GM21423 (cell line): ENCODE data around the gene VPREB3.

Experiments
- ATAC-seq: cut with Tn5 transposase; IDR thresholded peaks from one replicate; pipeline ENCODE4 v1.9.1; 2021; ENCODE audit warnings: mild to moderate bottlenecking, moderate library complexity; ENCODE audit not compliant: unreplicated experiment

VPREB3 gene

DNA sequence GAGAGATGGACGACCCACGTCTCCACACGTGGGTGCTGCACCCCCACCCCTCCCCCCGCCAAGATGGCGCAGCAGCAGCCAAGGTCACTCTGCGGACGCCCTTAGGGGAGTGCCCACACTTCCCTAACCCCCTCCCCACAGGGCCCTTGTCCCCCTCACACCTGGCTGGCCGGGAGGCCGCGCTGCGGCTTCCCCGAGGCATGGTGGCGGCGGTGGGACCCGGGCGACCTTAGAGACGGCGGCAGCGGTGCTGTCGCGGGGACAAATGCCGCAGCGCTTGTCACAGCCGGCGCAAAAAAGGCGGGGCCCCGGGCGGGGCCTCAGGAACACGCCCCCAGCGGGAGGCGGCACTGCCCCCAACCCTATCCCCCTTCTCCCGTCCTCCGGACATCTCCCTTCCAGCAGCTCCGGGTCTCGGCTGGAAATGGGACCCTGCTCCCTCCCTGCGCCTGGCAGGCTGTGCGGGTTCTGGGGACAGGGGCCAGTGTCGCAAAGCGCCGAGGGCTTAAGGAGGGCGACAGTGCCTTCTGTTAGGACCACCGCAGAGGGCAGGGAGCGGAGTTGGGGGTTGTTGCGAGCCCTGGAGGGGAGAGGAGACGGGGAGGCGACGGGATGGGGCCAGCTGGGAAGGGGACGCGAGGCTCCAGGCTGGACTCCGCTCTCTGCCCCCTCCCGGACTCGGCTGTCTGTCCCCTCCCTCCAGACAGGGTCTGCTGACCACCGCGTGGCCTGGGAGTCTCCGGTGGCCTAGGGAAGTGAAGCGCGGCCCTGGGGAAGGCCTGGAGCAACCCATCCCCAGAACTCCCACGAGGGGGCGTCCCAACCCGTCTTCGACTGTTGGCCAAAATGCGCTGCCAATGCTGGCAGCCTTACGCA, 13.7 kb upstream of the VPREB3 start, which contains the start of gene CHCHD10:
Gene CHCHD10 (minus strand): TSS at position 300 of the 876 bp plus-strand sequence. CDS start 98 bp downstream, at position 202.
- peak; percentile 39 for ATAC-seq

DNA sequence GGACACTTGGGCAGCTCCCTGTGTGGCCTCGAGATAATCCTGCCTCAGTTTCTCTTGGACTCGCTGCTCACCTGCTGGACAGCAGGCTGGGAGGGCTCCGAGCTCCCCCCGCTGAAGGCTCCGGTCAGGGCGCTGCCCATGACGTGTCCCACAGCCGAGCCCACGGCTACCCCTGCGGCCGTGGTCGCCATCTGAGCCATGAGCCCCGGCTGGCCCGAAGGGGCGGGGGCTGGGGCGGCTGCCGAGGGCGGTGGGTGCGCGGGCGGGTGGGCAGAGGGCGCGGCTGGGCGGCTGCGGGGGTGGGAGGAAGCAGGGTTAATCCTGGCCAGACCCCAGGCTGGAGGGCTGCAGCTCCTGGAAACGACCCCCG, 13.1 kb upstream of the VPREB3 start:
- no peak for ATAC-seq

DNA sequence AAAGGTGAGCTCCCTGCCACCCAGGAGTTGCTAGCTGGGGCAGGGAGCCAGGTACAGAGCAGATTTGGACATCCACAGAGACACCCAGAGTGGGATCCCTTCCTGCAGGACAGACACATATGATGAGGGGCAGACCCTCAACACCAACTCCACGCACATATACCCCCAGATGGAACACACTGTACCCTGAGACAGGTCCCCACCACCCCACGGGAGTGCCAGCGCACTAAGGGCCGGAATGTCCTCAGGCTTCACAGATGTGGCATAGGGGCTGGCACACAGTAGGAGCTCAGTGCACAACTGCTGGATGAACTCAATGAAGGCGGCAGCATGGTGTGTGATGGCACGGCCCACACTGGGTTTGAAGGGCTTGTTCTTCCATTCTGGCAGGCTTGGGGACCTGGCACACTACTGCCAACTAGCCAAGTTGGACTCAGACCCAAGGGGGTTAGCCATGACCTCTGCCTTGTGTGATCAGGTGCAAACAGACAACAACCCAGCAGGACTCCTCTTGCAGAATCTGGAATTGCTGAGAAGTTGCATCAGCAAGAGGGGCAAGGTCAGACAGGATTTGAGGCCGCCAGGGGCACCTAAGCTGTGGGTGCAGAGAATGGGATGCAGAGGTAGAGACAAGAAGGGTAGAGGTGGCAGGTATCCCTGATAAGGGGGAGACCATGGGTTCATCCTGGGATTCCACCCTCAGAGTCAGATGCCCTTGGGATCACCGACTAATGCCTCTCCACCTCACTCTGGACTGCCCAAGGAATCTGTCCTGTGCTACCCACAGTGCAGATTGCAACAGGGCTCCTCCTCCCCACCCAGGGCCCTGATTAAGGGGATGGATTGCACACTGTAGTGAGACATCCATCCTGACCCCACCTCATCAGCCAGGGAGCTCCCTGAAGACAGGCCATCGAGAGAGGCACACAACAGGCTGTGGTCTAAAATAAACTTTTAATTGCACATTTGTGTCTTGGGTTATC, 11.0 kb upstream of the VPREB3 start:
- no peak for ATAC-seq

DNA sequence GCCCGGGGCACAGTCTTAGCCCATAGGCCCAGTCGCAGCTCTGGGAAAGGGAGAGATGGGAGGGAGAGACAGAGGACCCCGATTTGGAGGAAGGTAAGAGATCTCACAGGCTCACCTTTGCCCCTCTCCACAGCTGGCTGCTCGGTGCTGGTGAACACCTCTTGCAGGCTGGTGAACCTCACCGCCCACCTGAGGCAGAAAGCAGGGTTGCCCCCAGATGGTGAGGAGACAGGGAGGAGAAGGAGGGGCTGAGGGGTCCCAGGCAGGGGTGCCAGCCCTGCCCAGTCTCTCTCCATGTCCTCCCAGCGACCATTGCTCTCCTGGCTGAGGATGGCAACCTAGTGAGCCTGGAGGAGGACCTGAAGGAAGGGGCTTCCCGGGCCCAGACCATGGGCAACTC, 9.7 kb upstream of the VPREB3 start:
- no peak for ATAC-seq

DNA sequence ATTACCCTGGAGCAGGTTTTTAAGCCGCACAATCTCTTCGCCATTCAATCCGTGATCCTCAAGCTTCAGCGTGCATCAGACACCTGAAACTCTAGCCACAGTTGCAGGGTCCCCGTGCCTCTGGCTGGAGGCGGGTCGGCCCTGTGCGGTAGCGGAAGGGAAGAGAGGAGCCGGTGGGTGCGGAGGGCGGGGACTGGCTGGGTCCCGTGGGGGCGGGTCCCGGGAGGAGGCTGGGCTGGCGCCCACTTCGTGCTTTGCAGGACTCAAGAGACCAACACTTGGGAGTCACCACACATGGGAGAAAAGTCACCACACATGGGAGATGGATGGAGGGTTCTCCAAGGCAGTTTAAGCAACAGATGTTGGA, 9.3 kb upstream of the VPREB3 start:
- no peak for ATAC-seq

DNA sequence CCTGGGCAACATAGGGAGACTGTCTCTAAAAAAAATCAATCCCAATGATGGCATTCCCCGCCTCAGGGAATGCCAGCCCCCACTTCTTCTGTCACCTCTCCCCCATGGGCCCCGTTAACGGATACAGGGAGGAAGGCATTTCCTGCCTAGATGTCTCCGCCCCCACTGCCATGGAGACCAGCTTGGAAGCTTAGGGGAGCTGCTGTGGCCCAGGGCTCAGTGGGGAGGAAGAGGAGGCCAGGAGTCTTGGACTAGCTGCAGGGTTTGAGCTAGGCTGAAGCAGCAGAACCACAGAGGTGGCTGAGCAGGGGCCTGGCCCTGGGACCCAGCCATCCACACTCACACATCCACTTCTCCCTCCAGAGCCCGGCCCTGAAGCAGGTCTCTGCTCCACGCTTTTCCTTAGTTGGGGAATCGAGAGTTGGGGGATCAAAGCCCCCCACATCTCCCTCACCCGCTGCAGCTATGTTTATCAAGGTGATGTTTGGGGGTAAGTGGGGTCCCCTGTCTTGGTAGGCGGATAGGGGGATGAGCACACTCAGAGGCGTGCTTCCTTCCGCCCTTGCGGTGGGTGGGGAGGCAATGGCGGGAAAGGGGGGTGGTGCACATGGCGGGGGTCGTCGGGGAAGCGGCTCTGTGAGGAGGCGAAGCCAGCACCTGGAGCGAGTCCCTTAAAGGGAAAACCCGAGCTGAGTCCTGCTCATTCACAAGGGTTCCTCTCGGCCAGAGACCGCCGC, 8.8 kb upstream of the VPREB3 start, which contains the start of gene C22orf15:
Gene C22orf15 (plus strand): TSS at position 149 of the 737 bp plus-strand sequence. CDS start 317 bp downstream, at position 466.
- ATAC-seq: no peak

DNA sequence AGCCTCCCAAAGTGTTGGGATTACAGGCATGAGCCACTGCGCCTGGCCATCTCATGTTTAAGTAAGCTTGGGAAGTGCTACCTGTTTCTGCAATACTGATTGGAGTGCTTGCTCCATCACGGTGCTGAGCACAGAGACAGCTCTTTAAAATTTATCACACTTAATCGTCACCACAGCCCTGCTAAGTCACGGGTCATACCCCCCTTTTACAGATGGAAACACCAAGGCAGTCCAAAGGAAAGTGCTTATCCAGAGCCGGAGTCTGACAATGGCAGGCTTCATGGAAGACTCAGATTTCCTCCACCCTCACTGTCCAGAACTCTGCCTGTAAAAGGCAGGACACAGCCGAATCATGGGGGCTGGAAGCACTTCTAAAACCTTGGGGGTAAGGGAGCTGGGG, 5.8 kb upstream of the VPREB3 start:
- ATAC-seq: no peak

DNA sequence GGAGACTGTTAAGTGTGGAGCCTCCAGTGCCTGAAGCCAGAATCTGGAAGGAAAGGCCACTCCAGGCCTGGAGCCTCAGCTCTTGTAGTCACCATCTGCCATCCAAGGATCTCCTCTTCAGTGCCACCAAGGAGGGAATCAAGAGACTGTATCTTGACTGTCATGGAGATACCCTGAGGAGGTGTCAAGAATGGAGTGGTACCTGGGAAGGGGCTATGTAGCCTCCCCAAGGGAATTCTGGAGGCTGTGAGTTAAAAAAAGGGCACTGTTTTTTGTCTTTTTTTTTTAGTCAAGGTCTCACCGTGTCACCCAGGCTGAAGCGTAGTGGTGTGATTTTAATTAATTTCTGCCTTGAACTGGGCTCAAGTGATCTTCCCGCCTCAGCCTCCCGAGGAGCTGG, 5.3 kb upstream of the VPREB3 start:
- ATAC-seq: no peak

DNA sequence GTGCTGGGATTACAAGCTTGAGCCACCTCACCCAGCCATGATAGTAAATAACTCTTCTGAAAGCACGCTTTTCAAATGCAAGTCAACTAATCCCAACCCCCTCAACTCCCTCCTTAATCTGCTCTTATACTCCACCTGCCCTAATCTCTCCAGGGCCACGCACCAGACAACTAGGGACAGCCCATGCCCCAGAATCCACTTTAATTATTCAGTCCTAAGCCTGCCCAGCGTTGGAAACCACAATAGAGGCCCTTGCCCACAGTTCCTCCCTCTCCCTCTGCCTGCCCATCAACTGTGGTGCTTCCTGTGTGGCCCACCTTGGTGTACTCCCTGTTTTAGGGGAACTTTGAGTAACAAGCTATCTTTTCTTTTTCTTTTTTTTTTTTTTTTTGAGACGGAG, 2.7 kb upstream of the VPREB3 start:
- ATAC-seq: no peak

DNA sequence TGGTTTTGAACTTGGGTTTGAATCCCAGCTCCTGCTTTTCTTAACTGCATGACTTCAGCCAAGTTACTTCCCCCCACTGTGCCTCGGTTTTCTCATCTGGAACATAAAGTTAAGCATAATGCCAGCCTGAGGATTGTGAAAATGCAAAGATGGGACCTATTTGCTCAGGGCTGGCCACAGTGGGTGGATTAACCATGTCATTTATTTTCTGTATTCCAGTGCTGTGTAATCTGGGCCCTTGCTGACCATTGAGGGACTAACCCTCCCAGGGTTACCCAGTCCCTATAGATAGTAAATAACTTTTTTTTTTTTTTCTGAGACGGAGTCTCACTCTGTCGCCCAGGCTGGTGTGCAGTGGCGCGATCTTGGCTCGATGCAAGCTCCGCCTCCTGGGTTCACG, 1.5 kb upstream of the VPREB3 start:
- no peak for ATAC-seq

DNA sequence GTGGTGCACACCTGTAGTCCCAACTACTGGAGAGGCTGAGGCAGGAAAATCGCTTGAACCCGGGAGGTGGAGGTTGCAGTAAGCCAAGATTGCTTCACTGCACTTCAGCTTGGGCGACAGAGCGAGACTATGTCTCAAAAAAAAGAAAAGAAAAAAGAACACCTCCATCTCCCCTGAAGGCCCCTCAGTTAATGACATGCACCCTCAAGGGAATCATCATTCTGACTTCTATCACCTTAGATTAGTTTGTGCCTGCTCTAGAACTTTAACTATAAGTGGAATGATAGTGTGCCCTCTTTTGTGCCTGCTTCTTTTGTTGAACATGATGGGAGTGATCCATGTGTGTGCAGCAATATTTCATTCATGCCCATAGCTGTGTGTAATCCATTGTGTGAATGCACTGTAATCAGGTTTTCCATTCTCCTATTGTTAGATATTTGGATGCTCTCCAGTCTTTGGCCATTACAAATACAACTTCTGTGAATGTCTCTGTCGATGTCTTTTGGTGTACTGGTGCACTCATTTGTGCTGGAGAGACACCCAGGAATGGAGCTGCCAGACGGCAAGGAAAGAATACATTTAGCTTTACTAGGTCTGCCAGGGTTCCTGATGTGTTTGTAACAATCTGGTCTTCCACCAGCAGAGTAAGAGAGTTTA, 883 bp upstream of the VPREB3 start:
- ATAC-seq: no peak

DNA sequence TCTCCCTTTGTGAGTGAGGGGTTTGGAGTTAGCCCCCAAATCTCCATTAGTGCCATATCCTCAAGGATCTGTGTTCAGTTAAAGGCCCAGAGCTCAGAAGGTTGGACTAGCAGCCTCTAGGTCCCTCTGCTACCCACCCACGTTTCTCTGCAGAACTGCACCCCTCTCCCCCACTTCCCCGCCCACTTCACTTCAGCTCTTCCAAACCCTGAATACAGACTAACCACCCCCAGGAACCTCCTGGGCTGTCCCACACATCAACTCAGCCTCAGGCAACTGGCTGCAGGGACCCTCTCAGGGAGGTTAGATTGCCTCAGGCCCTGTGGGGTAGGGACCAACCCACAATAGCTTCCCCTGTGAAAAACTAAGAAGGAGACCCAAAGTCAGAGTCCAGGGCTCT, 840 bp downstream of the VPREB3 start:
- no peak for ATAC-seq

DNA sequence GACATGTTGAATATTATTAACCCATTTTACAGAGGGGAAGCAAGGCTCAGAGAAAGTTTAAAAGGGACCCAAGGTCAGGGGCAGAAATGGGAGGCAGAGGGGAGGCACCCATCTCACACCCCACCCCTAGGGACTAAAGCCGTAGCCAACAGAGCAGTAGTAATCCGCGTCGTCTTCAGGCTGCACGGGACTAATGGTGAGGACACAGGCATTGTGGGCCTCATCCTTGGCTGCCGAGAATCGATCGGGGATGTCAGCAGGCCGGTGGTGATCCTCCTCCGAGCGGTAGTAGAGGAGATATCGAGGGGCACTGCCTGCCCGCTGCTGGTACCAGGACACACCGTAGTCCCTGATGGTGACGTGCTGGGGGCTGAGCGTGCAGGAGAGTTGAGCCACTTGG, 1.5 kb downstream of the VPREB3 start:
- ATAC-seq: no peak

DNA sequence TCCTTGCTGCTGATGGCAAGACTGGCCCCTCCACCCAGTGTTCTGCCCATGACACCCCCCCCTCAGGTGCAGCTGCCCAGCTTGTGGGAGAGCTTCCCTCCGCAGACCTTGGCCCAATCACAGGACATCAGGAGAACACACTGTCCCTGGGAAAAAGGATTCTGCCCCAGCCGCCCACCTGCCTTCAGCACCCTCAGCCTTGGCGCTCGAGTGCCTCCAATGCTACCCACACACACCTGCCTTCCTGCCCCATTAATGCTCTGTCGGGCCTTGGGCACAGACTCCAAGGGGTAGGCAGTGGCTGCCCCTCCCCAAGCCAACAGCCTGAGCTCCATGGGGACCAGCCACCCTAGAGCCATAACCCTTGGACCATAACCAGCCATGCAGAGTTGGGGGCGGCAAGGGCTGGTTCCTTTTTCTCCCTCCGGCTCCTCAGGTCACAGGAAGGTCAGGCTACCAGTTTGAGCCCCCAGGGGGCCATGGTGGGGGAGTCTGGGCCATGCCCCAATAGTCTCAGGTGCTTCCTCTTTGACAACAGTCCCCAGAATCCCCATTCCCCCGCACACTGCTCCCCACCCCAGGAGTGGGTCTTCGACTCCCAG, 2.0 kb downstream of the VPREB3 start:
- ATAC-seq: no peak

DNA sequence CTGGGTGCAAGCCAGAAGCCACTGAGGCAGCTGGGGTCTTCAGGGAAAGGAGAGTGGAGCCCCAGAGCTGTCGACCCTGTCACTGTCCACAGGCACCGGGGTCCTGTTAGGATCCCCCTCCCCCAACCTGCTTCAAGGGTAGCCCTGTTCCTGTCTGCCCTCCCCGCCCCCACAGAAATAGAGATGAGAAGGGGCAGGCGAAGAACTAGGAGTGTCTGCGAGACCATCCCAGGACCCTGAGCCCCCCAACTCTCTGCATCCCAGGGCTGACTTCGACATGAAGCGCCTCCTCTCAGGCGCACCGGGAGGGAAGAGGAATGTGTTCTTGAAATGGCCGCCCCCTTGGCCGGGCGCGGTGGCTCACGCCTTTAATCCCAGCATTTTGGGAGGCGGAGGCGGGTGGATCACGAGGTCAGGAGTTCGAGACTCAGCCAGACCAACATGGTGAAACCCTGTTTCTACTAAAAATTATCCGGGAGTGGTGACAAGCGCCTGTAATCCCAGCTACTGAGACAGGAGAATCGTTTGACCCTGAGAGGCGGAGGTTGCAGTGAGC, 2.7 kb downstream of the VPREB3 start:
- ATAC-seq: no peak

DNA sequence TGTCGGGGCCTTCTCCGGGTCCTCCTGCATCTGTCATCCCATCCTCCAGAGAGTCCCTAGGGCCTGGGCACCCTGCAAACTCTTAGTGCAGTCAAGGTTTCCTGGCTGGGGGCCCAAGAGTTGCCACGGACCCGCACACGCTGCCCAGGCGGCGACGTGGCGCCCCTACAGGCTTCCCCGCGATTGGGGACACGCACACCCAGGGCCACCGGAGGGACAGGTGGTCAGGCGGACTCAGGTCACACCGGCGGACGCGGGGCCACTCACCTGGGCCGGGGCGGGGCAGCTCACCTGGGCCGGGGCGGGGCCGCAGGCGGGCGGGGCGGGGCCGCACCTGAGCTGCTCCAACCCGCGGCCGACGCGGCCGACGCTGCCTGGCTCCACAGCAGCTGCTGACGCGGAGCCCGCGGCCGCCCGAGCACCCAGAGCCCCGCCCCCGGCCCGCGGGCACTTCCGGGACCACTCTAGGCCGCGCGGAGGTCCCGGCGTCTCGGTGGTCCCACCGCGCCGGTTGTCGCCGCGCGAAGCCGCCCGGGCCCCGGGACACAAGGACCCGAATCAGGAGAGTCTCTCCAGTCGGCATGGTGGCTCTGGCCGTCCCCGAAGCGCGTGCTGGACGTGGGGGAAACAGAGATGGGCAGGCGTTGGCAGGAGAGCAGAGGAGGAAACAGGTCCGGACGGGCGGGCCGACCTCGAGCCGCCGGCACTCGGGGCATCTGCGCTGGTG, 3.3 kb downstream of the VPREB3 start, which contains the start of gene ZNF70:
Gene ZNF70 (minus strand): TSS at position 399 of the 727 bp plus-strand sequence. CDS start 5,972 bp downstream, outside the sequence.
- peak; percentile 70 for ATAC-seq

DNA sequence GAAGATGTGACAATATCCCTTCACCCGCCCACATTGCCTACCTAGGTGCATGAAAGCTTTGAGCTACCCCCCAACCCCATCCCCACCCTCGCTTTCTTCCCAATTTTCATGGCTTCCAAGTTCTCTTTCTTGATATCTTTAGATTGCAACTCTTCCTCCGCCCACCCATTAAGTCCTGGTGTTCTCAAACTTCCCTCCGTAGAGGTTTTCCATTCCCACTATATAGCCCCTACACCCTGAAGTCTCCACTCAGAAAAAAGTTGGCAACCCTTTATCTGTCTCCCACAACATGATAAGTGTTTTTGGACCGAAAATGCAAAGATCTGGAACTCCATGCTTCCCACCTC, 3.9 kb downstream of the VPREB3 start:
- ATAC-seq: no peak

DNA sequence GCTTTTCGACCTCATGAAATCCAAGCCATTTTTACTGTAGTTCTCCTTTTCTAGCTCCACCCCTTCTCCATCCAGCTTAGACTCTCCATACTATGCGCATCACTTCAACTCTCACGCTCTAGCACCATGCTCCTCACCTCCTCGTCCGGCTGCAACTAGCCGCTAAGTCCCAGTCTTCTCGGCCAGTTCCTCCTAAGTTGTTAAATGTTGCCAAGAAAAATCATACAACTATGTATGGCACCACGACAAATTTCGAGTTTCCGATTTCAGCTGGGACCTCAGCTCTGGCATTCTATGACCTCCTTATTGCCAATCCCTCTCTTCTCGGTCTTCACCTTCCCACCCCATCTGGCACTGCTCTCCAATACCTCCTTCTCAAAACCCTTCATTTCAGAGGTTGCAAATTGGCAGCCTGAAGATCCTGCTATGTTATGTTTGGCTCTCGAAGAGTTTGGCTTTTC, 4.4 kb downstream of the VPREB3 start:
- ATAC-seq: no peak

DNA sequence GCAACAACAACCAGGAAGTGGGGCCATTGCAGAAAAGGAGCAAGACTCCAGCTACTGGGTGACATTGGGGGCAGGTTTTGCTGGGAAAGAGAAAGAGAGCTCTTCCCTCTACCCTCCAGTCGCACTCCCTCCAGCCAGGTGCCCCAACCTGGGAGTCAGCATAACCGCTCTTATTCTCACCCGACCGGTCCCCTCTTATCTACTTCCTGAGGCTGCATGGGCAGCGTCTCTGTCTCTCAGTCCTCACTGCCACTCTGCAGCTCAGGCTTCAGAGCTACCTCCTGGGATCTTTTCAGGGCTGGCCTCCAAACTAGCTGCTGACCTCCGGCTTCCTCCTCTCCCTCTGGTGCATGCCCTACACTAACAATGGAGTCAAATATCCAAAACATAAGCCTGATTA, 8.4 kb downstream of the VPREB3 start:
- ATAC-seq: no peak
